Measurements from ENCODE around the gene ITGA1.

The ITGA1 gene

GRCh38 chr5:52896534-52897237, 109.0 kb downstream of the ITGA1 start:
- DNase-seq (ENCODE audit: low read depth in 2 of 2), result no peak

GRCh38 chr5:52897238-52897614, 109.5 kb downstream of the ITGA1 start:
- DNase-seq (ENCODE audit: low read depth in 2 of 2), result no peak

GRCh38 chr5:52898961-52899680, 111.4 kb downstream of the ITGA1 start:
- no peak for DNase-seq (ENCODE audit: low read depth in 2 of 2)

GRCh38 chr5:52903142-52903541, 115.4 kb downstream of the ITGA1 start:
- DNase-seq (ENCODE audit: low read depth in 2 of 2), result no peak

GRCh38 chr5:52906343-52906742, 118.6 kb downstream of the ITGA1 start:
- no peak for DNase-seq (ENCODE audit: low read depth in 2 of 2)

- no peak for DNase-seq (ENCODE audit: low read depth in 2 of 2)
Observed at GRCh38 chr5:52906845-52907244, 119.1 kb downstream of the ITGA1 start.

- no peak for DNase-seq (ENCODE audit: low read depth in 2 of 2)
Observed at GRCh38 chr5:52909192-52909591, 121.5 kb downstream of the ITGA1 start.

- no peak for DNase-seq (ENCODE audit: low read depth in 2 of 2)
Observed at GRCh38 chr5:52910071-52910470, 122.4 kb downstream of the ITGA1 start.

GRCh38 chr5:52915176-52915875, 127.6 kb downstream of the ITGA1 start:
- peak; percentile 2 to 4 for DNase-seq (ENCODE audit: low read depth in 2 of 2)

- DNase-seq (ENCODE audit: low read depth in 2 of 2), result no peak
Observed at GRCh38 chr5:52920929-52921328, 133.2 kb downstream of the ITGA1 start.

GRCh38 chr5:52922384-52922783, 134.7 kb downstream of the ITGA1 start:
- DNase-seq (ENCODE audit: low read depth in 2 of 2), result no peak

- no peak for DNase-seq (ENCODE audit: low read depth in 2 of 2)
Observed at GRCh38 chr5:52924456-52924855, 136.7 kb downstream of the ITGA1 start.

GRCh38 chr5:52925001-52925400, 137.3 kb downstream of the ITGA1 start:
- no peak for DNase-seq (ENCODE audit: low read depth in 2 of 2)

GRCh38 chr5:52928689-52929088, 141.0 kb downstream of the ITGA1 start:
- no peak for DNase-seq (ENCODE audit: low read depth in 2 of 2)

GRCh38 chr5:52938226-52938625, 150.5 kb downstream of the ITGA1 start:
- no peak for DNase-seq (ENCODE audit: low read depth in 2 of 2)

- no peak for DNase-seq (ENCODE audit: low read depth in 2 of 2)
Observed at GRCh38 chr5:52943285-52943684, 155.6 kb downstream of the ITGA1 start.

- no peak for DNase-seq (ENCODE audit: low read depth in 2 of 2)
Observed at GRCh38 chr5:52943808-52944207, 156.1 kb downstream of the ITGA1 start.

- DNase-seq (ENCODE audit: low read depth in 2 of 2), result no peak
Observed at GRCh38 chr5:52945040-52945439, 157.3 kb downstream of the ITGA1 start.

- DNase-seq (ENCODE audit: low read depth in 2 of 2), result no peak
Observed at GRCh38 chr5:52947208-52947607, 159.5 kb downstream of the ITGA1 start.

GRCh38 chr5:52947851-52948250, 160.1 kb downstream of the ITGA1 start:
- DNase-seq (ENCODE audit: low read depth in 2 of 2), result no peak

GRCh38 chr5:52948418-52949076, 160.8 kb downstream of the ITGA1 start:
- peak; percentile 4 to 33 for DNase-seq (ENCODE audit: low read depth in 2 of 2)

- DNase-seq (ENCODE audit: low read depth in 2 of 2), result no peak
Observed at GRCh38 chr5:52950686-52951085, 163.0 kb downstream of the ITGA1 start.
